Measurements from ENCODE around the gene AK2.
"Not testable (repeated sequence)": the region's sequence is repeated elsewhere in the genome, so short reads cannot be mapped to it uniquely, and the experiment has no call there.

AK2 gene

GRCh38 chr1:33049371-33049770, 12.7 kb upstream of the AK2 start:
- Histone ChIP-seq H3K9me2 (replicated peaks; ENCODE audit: control insufficient read depth, low read length) (no peaks in the 10 kb centered on the region), H3K27me3 (ENCODE audit: control insufficient read depth, low read length) (peaks cover 15% of the 10 kb centered on the region), H3K36me3 (ENCODE audit: control insufficient read depth, low read length) (no peaks in the 10 kb centered on the region), H3K9me3 (ENCODE audit: control insufficient read depth, insufficient read depth, low read length) (no peaks in the 10 kb centered on the region), H3K4me3 (ENCODE audit: low read length) (no peak overlapping the region), H4K20me1 (ENCODE audit: control insufficient read depth, insufficient read depth, low read depth, low read length) (no peaks in the 10 kb centered on the region), H3K79me2 (ENCODE audit: control insufficient read depth, low read length) (no peaks in the 10 kb centered on the region), H3F3A (ENCODE audit: control insufficient read depth, insufficient read depth) (no peaks in the 10 kb centered on the region), H3K27ac (ENCODE audit: low read depth, low read length) (no peak overlapping the region), H3K4me2 (ENCODE audit: low read length) (no peak overlapping the region), H3K4me1 (ENCODE audit: control insufficient read depth, low read length) (no peaks in the 10 kb centered on the region)
- TF ChIP-seq EZH2phosphoT487 (IDR thresholded peaks at IDR 0.05; ENCODE audit: borderline replicate concordance, low read length) = no peak
- TF ChIP-seq, protein P1, sequence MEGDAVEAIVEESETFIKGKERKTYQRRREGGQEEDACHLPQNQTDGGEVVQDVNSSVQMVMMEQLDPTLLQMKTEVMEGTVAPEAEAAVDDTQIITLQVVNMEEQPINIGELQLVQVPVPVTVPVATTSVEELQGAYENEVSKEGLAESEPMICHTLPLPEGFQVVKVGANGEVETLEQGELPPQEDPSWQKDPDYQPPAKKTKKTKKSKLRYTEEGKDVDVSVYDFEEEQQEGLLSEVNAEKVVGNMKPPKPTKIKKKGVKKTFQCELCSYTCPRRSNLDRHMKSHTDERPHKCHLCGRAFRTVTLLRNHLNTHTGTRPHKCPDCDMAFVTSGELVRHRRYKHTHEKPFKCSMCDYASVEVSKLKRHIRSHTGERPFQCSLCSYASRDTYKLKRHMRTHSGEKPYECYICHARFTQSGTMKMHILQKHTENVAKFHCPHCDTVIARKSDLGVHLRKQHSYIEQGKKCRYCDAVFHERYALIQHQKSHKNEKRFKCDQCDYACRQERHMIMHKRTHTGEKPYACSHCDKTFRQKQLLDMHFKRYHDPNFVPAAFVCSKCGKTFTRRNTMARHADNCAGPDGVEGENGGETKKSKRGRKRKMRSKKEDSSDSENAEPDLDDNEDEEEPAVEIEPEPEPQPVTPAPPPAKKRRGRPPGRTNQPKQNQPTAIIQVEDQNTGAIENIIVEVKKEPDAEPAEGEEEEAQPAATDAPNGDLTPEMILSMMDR (IDR thresholded peaks at IDR 0.05; ENCODE audit: low read depth, low read length, poor library complexity, severe bottlenecking) = no peak

DNA sequence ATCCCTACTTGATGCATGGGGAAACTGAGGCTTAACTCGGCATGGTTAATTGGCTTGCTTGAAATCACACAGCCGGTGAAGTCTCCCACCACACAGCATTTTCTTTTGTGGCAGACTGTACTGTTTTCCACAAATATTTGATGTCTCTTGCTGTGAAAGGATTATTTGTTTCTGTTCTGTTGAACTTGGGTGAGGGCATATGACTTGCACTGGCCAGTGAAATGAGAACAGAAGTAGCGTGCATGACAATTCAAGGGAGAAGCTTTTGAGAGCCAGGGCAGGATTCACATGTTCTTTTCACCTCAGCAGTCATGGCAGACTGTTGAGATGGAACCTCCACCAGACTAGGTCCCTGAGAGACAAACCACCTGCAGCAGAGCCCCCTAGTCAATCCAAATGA, 11.7 kb upstream of the AK2 start:
- Histone ChIP-seq H3K36me3 (ENCODE audit: control insufficient read depth, low read length) (no peaks in the 10 kb centered on the region), H3K9me3 (ENCODE audit: control insufficient read depth, insufficient read depth, low read length) (no peaks in the 10 kb centered on the region), H3K27me3 (ENCODE audit: control insufficient read depth, low read length) (peaks cover 19% of the 10 kb centered on the region), H3K4me1 (ENCODE audit: control insufficient read depth, low read length) (no peaks in the 10 kb centered on the region), H3K27ac (ENCODE audit: low read depth, low read length) (no peak overlapping the region), H3K79me2 (ENCODE audit: control insufficient read depth, low read length) (no peaks in the 10 kb centered on the region), H4K20me1 (ENCODE audit: control insufficient read depth, insufficient read depth, low read depth, low read length) (no peaks in the 10 kb centered on the region), H3F3A (ENCODE audit: control insufficient read depth, insufficient read depth) (no peaks in the 10 kb centered on the region), H3K4me2 (ENCODE audit: low read length) (no peak overlapping the region), H3K4me3 (ENCODE audit: low read length) (no peak overlapping the region), H3K9me2 (replicated peaks; ENCODE audit: control insufficient read depth, low read length) (no peaks in the 10 kb centered on the region)
- TF ChIP-seq EZH2phosphoT487 (IDR thresholded peaks at IDR 0.05; ENCODE audit: borderline replicate concordance, low read length) = no peak

GRCh38 chr1:33047839-33048305, 11.2 kb upstream of the AK2 start:
- Histone ChIP-seq H3K4me1 (ENCODE audit: control insufficient read depth, low read length) (no peaks in the 10 kb centered on the region), H3K4me3 (ENCODE audit: low read length) (no peak overlapping the region), H3F3A (ENCODE audit: control insufficient read depth, insufficient read depth) (no peaks in the 10 kb centered on the region), H3K79me2 (ENCODE audit: control insufficient read depth, low read length) (no peaks in the 10 kb centered on the region), H3K27me3 (ENCODE audit: control insufficient read depth, low read length) (peaks cover 25% of the 10 kb centered on the region), H3K27ac (ENCODE audit: low read depth, low read length) (no peak overlapping the region), H3K9me2 (replicated peaks; ENCODE audit: control insufficient read depth, low read length) (no peaks in the 10 kb centered on the region), H3K36me3 (ENCODE audit: control insufficient read depth, low read length) (no peaks in the 10 kb centered on the region), H4K20me1 (ENCODE audit: control insufficient read depth, insufficient read depth, low read depth, low read length) (no peaks in the 10 kb centered on the region), H3K4me2 (ENCODE audit: low read length) (no peak overlapping the region), H3K9me3 (ENCODE audit: control insufficient read depth, insufficient read depth, low read length) (no peaks in the 10 kb centered on the region)
- TF ChIP-seq EZH2phosphoT487 (IDR thresholded peaks at IDR 0.05; ENCODE audit: borderline replicate concordance, low read length) = no peak

GRCh38 chr1:33047290-33047689, 10.6 kb upstream of the AK2 start:
- Histone ChIP-seq H3K27ac (ENCODE audit: low read depth, low read length) (no peak overlapping the region), H3K4me3 (ENCODE audit: low read length) (no peak overlapping the region), H3K9me2 (replicated peaks; ENCODE audit: control insufficient read depth, low read length) (no peaks in the 10 kb centered on the region), H3K36me3 (ENCODE audit: control insufficient read depth, low read length) (no peaks in the 10 kb centered on the region), H3K9me3 (ENCODE audit: control insufficient read depth, insufficient read depth, low read length) (no peaks in the 10 kb centered on the region), H4K20me1 (ENCODE audit: control insufficient read depth, insufficient read depth, low read depth, low read length) (no peaks in the 10 kb centered on the region), H3F3A (ENCODE audit: control insufficient read depth, insufficient read depth) (no peaks in the 10 kb centered on the region), H3K27me3 (ENCODE audit: control insufficient read depth, low read length) (peaks cover 26% of the 10 kb centered on the region), H3K4me1 (ENCODE audit: control insufficient read depth, low read length) (no peaks in the 10 kb centered on the region), H3K4me2 (ENCODE audit: low read length) (no peak overlapping the region), H3K79me2 (ENCODE audit: control insufficient read depth, low read length) (no peaks in the 10 kb centered on the region)
- TF ChIP-seq, protein P1 (IDR thresholded peaks at IDR 0.05; ENCODE audit: low read depth, low read length, poor library complexity, severe bottlenecking) = no peak
- no peak for TF ChIP-seq EZH2phosphoT487 (IDR thresholded peaks at IDR 0.05; ENCODE audit: borderline replicate concordance, low read length)

- H3K4me3 ChIP-seq (ENCODE audit: low read length); H3K9me3 ChIP-seq (ENCODE audit: control insufficient read depth, insufficient read depth, low read length); H3K9me2 ChIP-seq (replicated peaks; ENCODE audit: control insufficient read depth, low read length); H3K4me2 ChIP-seq (ENCODE audit: low read length); H3K36me3 ChIP-seq (ENCODE audit: control insufficient read depth, low read length); H3K27ac ChIP-seq (ENCODE audit: low read depth, low read length); H3K4me1 ChIP-seq (ENCODE audit: control insufficient read depth, low read length); H4K20me1 ChIP-seq (ENCODE audit: control insufficient read depth, insufficient read depth, low read depth, low read length); H3K79me2 ChIP-seq (ENCODE audit: control insufficient read depth, low read length); H3F3A ChIP-seq (ENCODE audit: control insufficient read depth, insufficient read depth): not testable (repeated sequence)
- peaks cover 26% of the 10 kb centered on the region for H3K27me3 ChIP-seq (ENCODE audit: control insufficient read depth, low read length)
Measured at GRCh38 chr1:33046234-33046633, 9.6 kb upstream of the AK2 start.
